ENCODE data around the gene CLDN18. TPM values are rescaled to one million over a fixed set of nuclear protein-coding genes. Genes with fewer than 3 reads are reported as not detected.

Gene CLDN18
- total RNA-seq, 1 experiment from 2014 or later, result not detected

- Histone ChIP-seq H3K9me2 (ENCODE audit: insufficient read depth) (no peaks in the 10 kb centered on the region), H3K4me3 (no peak overlapping the region), H4K20me1 (ENCODE audit: insufficient read depth) (no peaks in the 10 kb centered on the region), H2AFZ (no peak overlapping the region), H3K4me1 (replicated peaks; ENCODE audit: insufficient read depth) (no peaks in the 10 kb centered on the region), H3K4me2 (no peak overlapping the region), H3K27ac (no peak overlapping the region), H3K36me3 (ENCODE audit: low read depth) (no peaks in the 10 kb centered on the region), H3F3A (ENCODE audit: insufficient read depth, low read depth) (no peaks in the 10 kb centered on the region), H3K79me2 (ENCODE audit: low read depth) (no peaks in the 10 kb centered on the region), H3K9me3 (ENCODE audit: insufficient read depth, low read depth) (no peaks in the 10 kb centered on the region), H3K27me3 (ENCODE audit: insufficient read depth, low read depth) (no peaks in the 10 kb centered on the region)
- ChIA-PET CTCF (no interaction called here), POLR2A (ENCODE audit: unreplicated experiment) (no interaction called here)
- no TSS peak for BruUV-seq (replicated peaks)
- no peak for DNase-seq
- TF ChIP-seq EZH2 (IDR thresholded peaks at IDR 0.05; ENCODE audit: low read depth) (no peak), CTCF (conservative IDR thresholded peaks at IDR 0.05) (no peak)
- intact Hi-C loops (cut with micrococcal nuclease; ENCODE audit: unreplicated experiment), result no loop called here
Observed at GRCh38 chr3:138010273-138010590, 267 bp downstream of the CLDN18 start.

GRCh38 chr3:138011722-138012121, 1.8 kb downstream of the CLDN18 start:
- DNase-seq, result no peak
- intact Hi-C loops (cut with micrococcal nuclease; ENCODE audit: unreplicated experiment), result no loop called here
- no peak overlapping the region for H2AFZ ChIP-seq
- H3K27ac ChIP-seq, result no peak overlapping the region
- no peaks in the 10 kb centered on the region for H3K36me3 ChIP-seq (ENCODE audit: low read depth)
- no peaks in the 10 kb centered on the region for H3K79me2 ChIP-seq (ENCODE audit: low read depth)
- no peak overlapping the region for H3K4me2 ChIP-seq
- no peaks in the 10 kb centered on the region for H3K4me1 ChIP-seq (replicated peaks; ENCODE audit: insufficient read depth)
- BruUV-seq (replicated peaks), result no TSS peak
- no peak overlapping the region for H3K4me3 ChIP-seq
- no peaks in the 10 kb centered on the region for H3F3A ChIP-seq (ENCODE audit: insufficient read depth, low read depth)
- ChIA-PET POLR2A (ENCODE audit: unreplicated experiment) (no interaction called here), CTCF (no interaction called here)
- H3K9me3 ChIP-seq (ENCODE audit: insufficient read depth, low read depth), result no peaks in the 10 kb centered on the region
- no peaks in the 10 kb centered on the region for H3K9me2 ChIP-seq (ENCODE audit: insufficient read depth)
- TF ChIP-seq EZH2 (IDR thresholded peaks at IDR 0.05; ENCODE audit: low read depth) (no peak), CTCF (conservative IDR thresholded peaks at IDR 0.05) (no peak)
- no peaks in the 10 kb centered on the region for H4K20me1 ChIP-seq (ENCODE audit: insufficient read depth)
- no peaks in the 10 kb centered on the region for H3K27me3 ChIP-seq (ENCODE audit: insufficient read depth, low read depth)

GRCh38 chr3:138012526-138012925, 2.6 kb downstream of the CLDN18 start:
- BruUV-seq (replicated peaks), result no TSS peak
- H3K36me3 ChIP-seq (ENCODE audit: low read depth), result no peaks in the 10 kb centered on the region
- CTCF ChIA-PET, result no interaction called here
- H3K9me3 ChIP-seq (ENCODE audit: insufficient read depth, low read depth), result no peaks in the 10 kb centered on the region
- H3F3A ChIP-seq (ENCODE audit: insufficient read depth, low read depth), result no peaks in the 10 kb centered on the region
- TF ChIP-seq CTCF (conservative IDR thresholded peaks at IDR 0.05) (no peak), EZH2 (IDR thresholded peaks at IDR 0.05; ENCODE audit: low read depth) (no peak)
- no peaks in the 10 kb centered on the region for H4K20me1 ChIP-seq (ENCODE audit: insufficient read depth)
- no peaks in the 10 kb centered on the region for H3K27me3 ChIP-seq (ENCODE audit: insufficient read depth, low read depth)
- no peak overlapping the region for H3K4me2 ChIP-seq
- H3K79me2 ChIP-seq (ENCODE audit: low read depth), result no peaks in the 10 kb centered on the region
- H3K9me2 ChIP-seq (ENCODE audit: insufficient read depth), result no peaks in the 10 kb centered on the region
- intact Hi-C loops (cut with micrococcal nuclease; ENCODE audit: unreplicated experiment), result no loop called here
- H2AFZ ChIP-seq, result no peak overlapping the region
- H3K4me1 ChIP-seq (replicated peaks; ENCODE audit: insufficient read depth), result no peaks in the 10 kb centered on the region
- H3K4me3 ChIP-seq, result no peak overlapping the region
- H3K27ac ChIP-seq, result no peak overlapping the region
- POLR2A ChIA-PET (ENCODE audit: unreplicated experiment), result no interaction called here
- no peak for DNase-seq
